ENCODE results near the gene WNT10A.

GRCh38 chr2:218853766-218854165 is 26.9 kb upstream of the WNT10A start:
- TF ChIP-seq GATA3 (IDR thresholded peaks at IDR 0.05; ENCODE audit: low read depth, low read length) = no peak
- TF ChIP-seq GATA2 (IDR thresholded peaks at IDR 0.05; ENCODE audit: low read depth, low read length) = no peak

All from SH-SY5Y (cell line).